GM23338 (cell line): Measurements from ENCODE around the gene KCNMA1.

Source experiments
- CREB1 ChIP-seq: fragments of 250-450 bp; sonication (Bioruptor Pico); IDR thresholded peaks from 2 replicates; pipeline ENCODE4 v1.5.0; 2020; ENCODE audit warnings: low read depth, mild to moderate bottlenecking, moderate library complexity
- EZH2 ChIP-seq: fragments of 200-600 bp; sonication (generic); IDR thresholded peaks from one replicate; pipeline ENCODE4 v1.8.0; 2017; ENCODE audit warnings: antibody characterized with exemption, mild to moderate bottlenecking, low read depth; ENCODE audit not compliant: unreplicated experiment
- EZH2phosphoT487 ChIP-seq: fragments of 200-600 bp; sonication (generic); IDR thresholded peaks from one replicate; pipeline ENCODE4 v1.8.1; 2018; ENCODE audit warnings: antibody characterized with exemption; ENCODE audit not compliant: unreplicated experiment
- JUNB ChIP-seq: IDR thresholded peaks from one replicate; pipeline ENCODE4 v1.6.1; 2016; ENCODE audit warnings: antibody characterized with exemption; ENCODE audit not compliant: unreplicated experiment
- NANOG ChIP-seq: IDR thresholded peaks from 2 replicates; pipeline ENCODE4 v1.6.1; 2016; ENCODE audit warnings: antibody characterized with exemption, borderline replicate concordance
- POLR2AphosphoS5 ChIP-seq: IDR thresholded peaks from 2 replicates; pipeline ENCODE4 v1.6.1; 2016; ENCODE audit warnings: antibody characterized with exemption, low read depth
- REST ChIP-seq: IDR thresholded peaks from one replicate; pipeline ENCODE4 v1.6.1; 2018; ENCODE audit warnings: antibody characterized with exemption; ENCODE audit not compliant: unreplicated experiment
- STAT1 ChIP-seq: IDR thresholded peaks from one replicate; pipeline ENCODE4 v1.6.1; 2016; ENCODE audit warnings: antibody characterized with exemption; ENCODE audit not compliant: unreplicated experiment
- ZNF114 ChIP-seq: fragments of 250-450 bp; sonication (Bioruptor Pico); IDR thresholded peaks from 2 replicates; pipeline ENCODE4 v1.5.0; 2020; ENCODE audit warnings: mild to moderate bottlenecking, moderate library complexity
- ZNF331 ChIP-seq: fragments of 250-450 bp; sonication (Bioruptor Pico); IDR thresholded peaks from 2 replicates; pipeline ENCODE4 v1.5.0; 2020; ENCODE audit warnings: low read depth, mild to moderate bottlenecking, moderate library complexity
- TF ChIP-seq, protein P1 (sequence below), 2 experiments: fragments of 200-600 bp in 1 of 2; sonication (generic) in 1 of 2; conservative IDR thresholded peaks; 2 replicates each; pipeline versions ENCODE4 v1.5.1 to v1.6.1; 2016 to 2017; ENCODE audit warnings: antibody characterized with exemption in 2 of 2, low read depth in 2 of 2, mild to moderate bottlenecking in 2 of 2, moderate library complexity in 1 of 2
- TF ChIP-seq, protein P2 (sequence below): IDR thresholded peaks from 2 replicates; pipeline ENCODE4 v1.6.1; 2016; ENCODE audit warnings: antibody characterized with exemption

GRCh38 chr10:77602913-77603533 lies 34.6 kb downstream of the KCNMA1 start:
- TF ChIP-seq ZNF331 (CRISPR knock-in tag) (no peak), POLR2AphosphoS5 (no peak), STAT1 (no peak), CREB1 (no peak), EZH2phosphoT487 (no peak), REST (no peak), NANOG (no peak), EZH2 (no peak), JUNB (no peak), ZNF114 (no peak)
- TF ChIP-seq, protein P1, sequence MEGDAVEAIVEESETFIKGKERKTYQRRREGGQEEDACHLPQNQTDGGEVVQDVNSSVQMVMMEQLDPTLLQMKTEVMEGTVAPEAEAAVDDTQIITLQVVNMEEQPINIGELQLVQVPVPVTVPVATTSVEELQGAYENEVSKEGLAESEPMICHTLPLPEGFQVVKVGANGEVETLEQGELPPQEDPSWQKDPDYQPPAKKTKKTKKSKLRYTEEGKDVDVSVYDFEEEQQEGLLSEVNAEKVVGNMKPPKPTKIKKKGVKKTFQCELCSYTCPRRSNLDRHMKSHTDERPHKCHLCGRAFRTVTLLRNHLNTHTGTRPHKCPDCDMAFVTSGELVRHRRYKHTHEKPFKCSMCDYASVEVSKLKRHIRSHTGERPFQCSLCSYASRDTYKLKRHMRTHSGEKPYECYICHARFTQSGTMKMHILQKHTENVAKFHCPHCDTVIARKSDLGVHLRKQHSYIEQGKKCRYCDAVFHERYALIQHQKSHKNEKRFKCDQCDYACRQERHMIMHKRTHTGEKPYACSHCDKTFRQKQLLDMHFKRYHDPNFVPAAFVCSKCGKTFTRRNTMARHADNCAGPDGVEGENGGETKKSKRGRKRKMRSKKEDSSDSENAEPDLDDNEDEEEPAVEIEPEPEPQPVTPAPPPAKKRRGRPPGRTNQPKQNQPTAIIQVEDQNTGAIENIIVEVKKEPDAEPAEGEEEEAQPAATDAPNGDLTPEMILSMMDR (conservative IDR thresholded peaks at IDR 0.05; ENCODE audit: low read depth in 2 of 2), result no peak
- TF ChIP-seq, protein P2, sequence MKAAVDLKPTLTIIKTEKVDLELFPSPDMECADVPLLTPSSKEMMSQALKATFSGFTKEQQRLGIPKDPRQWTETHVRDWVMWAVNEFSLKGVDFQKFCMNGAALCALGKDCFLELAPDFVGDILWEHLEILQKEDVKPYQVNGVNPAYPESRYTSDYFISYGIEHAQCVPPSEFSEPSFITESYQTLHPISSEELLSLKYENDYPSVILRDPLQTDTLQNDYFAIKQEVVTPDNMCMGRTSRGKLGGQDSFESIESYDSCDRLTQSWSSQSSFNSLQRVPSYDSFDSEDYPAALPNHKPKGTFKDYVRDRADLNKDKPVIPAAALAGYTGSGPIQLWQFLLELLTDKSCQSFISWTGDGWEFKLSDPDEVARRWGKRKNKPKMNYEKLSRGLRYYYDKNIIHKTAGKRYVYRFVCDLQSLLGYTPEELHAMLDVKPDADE, result no peak
